ENCODE results near the gene ZNF214.

- TF ChIP-seq CTCF (IDR thresholded peaks at IDR 0.05) (no peak), POLR2A (IDR thresholded peaks at IDR 0.05) (no peak)
Measured at GRCh38 chr11:7046474-7047175, 26.5 kb upstream of the ZNF214 start.
